HepG2 (cell line): ENCODE results near the gene USP35. TPM values are rescaled to one million over a fixed set of nuclear protein-coding genes. Genes with fewer than 3 reads are reported as not detected.

ENCODE experiments used
- ATAC-seq: fragments of 200-7000 bp; cut with Tn5 transposase; 3 replicates; pipeline ENCODE4 v1.9.1; 2020; ENCODE audit warnings: mild to moderate bottlenecking, moderate library complexity
- BruUV-seq: library from RNA; stranded (reverse); fragments of 400-500 nt; replicated peaks from 2 replicates; lab custom pipeline; 2021; lab: Mats Ljungman, UMichigan
- CTCF ChIA-PET: fragments of 300-600 bp; formaldehyde crosslinking; extraction: SDS; loops from one replicate; lab custom pipeline; 2021; ENCODE audit warnings: low total read pairs, inconsistent platforms, low intra/inter-chr PET ratio; lab: Yijun Ruan, JAX
- POLR2A ChIA-PET: fragments of 350-600 bp; sonication (Branson Sonifier 250); formaldehyde crosslinking; loops from one replicate; lab custom pipeline; 2020; ENCODE audit warnings: antibody characterized with exemption, inconsistent platforms; lab: Yijun Ruan, JAX
- DNase-seq: peaks from one replicate; pipeline ENCODE4 v3.0.0-alpha.2; 2015; ENCODE audit warnings: low spot score
- FAIRE-seq: peaks from 3 replicates; lab custom pipeline; 2011; peaks lifted over from hg19 to GRCh38; lab: Jason Lieb, UNC
- H2AFZ ChIP-seq: one replicate; pipeline ENCODE4 v1.6.1; 2011; ENCODE audit warnings: low read length, inconsistent platforms
- H3K27ac ChIP-seq: fragments of 300-600 bp; 3 replicates; pipeline ENCODE4 v1.8.0; 2011; ENCODE audit warnings: mixed run types, mild to moderate bottlenecking, mixed read lengths, low read length, inconsistent platforms; ENCODE audit not compliant: insufficient read depth; ENCODE audit errors: extremely low read length
- H3K27me3 ChIP-seq, 2 experiments: fragments of 200-600 bp in 1 of 2; 2 replicates in 1 of 2; 3 replicates in 1 of 2; pipeline versions ENCODE4 v1.6.0 to v1.8.0; 2011; ENCODE audit warnings: low read length in 2 of 2, mild to moderate bottlenecking in 2 of 2, moderate library complexity in 2 of 2, inconsistent platforms in 1 of 2; ENCODE audit not compliant: insufficient read depth in 2 of 2, control insufficient read depth in 1 of 2
- H3K36me3 ChIP-seq, 2 experiments: fragments of 200-600 bp in 1 of 2; replicated peaks in 1 of 2; 2 replicates in 1 of 2; 3 replicates in 1 of 2; pipeline versions ENCODE4 v1.5.1 to v1.8.0; 2011; ENCODE audit warnings: low read length in 2 of 2, inconsistent platforms in 1 of 2; ENCODE audit not compliant: insufficient read depth in 2 of 2, control insufficient read depth in 1 of 2
- H3K4me1 ChIP-seq: 2 replicates; pipeline ENCODE4 v1.5.1; 2012; ENCODE audit warnings: low read length, inconsistent platforms; ENCODE audit not compliant: insufficient read depth
- H3K4me2 ChIP-seq: 2 replicates; pipeline ENCODE4 v1.6.0; 2011; ENCODE audit warnings: low read depth, low read length, inconsistent platforms
- H3K4me3 ChIP-seq, 3 experiments: fragments of 200-600 bp in 1 of 3; sonication (generic), shearing (Covaris generic) in 1 of 3; replicated peaks in 1 of 3; 2 replicates each; pipeline ENCODE4 v1.5.1; 2011 to 2016; ENCODE audit warnings: low read length in 3 of 3, inconsistent platforms in 2 of 3, low read depth in 2 of 3, mild to moderate bottlenecking in 2 of 3, control low read depth in 1 of 3, mixed read lengths in 1 of 3; ENCODE audit not compliant: insufficient read depth in 1 of 3
- H3K79me2 ChIP-seq: one replicate; pipeline ENCODE4 v1.6.1; 2011; ENCODE audit warnings: low read length, inconsistent platforms; ENCODE audit not compliant: insufficient read depth
- H3K9ac ChIP-seq: 2 replicates; pipeline ENCODE4 v1.6.0; 2011; ENCODE audit warnings: mild to moderate bottlenecking, low read depth, low read length, inconsistent platforms; ENCODE audit not compliant: insufficient read depth
- H3K9me3 ChIP-seq: 2 replicates; pipeline ENCODE4 v1.5.1; 2012; ENCODE audit warnings: mild to moderate bottlenecking, low read length
- H4K20me1 ChIP-seq: 2 replicates; pipeline ENCODE4 v1.6.0; 2011; ENCODE audit warnings: inconsistent platforms, mild to moderate bottlenecking, low read length, moderate library complexity; ENCODE audit not compliant: insufficient read depth
- CC2D1A ChIP-seq: sonication (generic); formaldehyde crosslinking; IDR thresholded peaks from 2 replicates; pipeline ENCODE4 v1.8.1; 2023; ENCODE audit warnings: mild to moderate bottlenecking, missing genetic modification reagents
- E2F5 ChIP-seq: sonication (generic); formaldehyde crosslinking; conservative IDR thresholded peaks from 2 replicates; pipeline ENCODE4 v1.4.0; 2020; ENCODE audit warnings: missing genetic modification reagents
- ERF ChIP-seq: IDR thresholded peaks from 2 replicates; pipeline ENCODE4 v1.6.1; 2018; ENCODE audit warnings: missing biosample characterization, missing genetic modification reagents
- ZBTB40 ChIP-seq, 2 experiments: fragments of 450-650 bp in 1 of 2; sonication (generic) in 1 of 2; formaldehyde crosslinking in 1 of 2; IDR thresholded peaks; 2 replicates each; pipeline versions ENCODE4 v1.6.1 to v1.8.0; 2016 to 2022; ENCODE audit warnings: antibody characterized with exemption in 1 of 2, mild to moderate bottlenecking in 1 of 2, missing genetic modification reagents in 1 of 2
- ZNF720 ChIP-seq: sonication (generic); formaldehyde crosslinking; IDR thresholded peaks from 2 replicates; pipeline ENCODE4 v1.4.0; 2020; ENCODE audit warnings: missing genetic modification reagents
- ZNF780A ChIP-seq: sonication (generic); formaldehyde crosslinking; IDR thresholded peaks from 2 replicates; pipeline ENCODE4 v1.8.0; 2022; ENCODE audit warnings: mild to moderate bottlenecking, missing genetic modification reagents, moderate library complexity
- WGBS: methylation state at CpG from one replicate; pipeline ENCODE4 v1.1.6; 2017; ENCODE audit warnings: low lambda C conversion rate; 5-methylcytosine and 5-hydroxymethylcytosine counted together
- in situ Hi-C: cut with HindIII; loops from 2 replicates; pipeline ENCODE4 v1.10.0; 2017; ENCODE audit warnings: low pct_unique_long_range_greater_than_20kb; ENCODE audit not compliant: extremely low pct_ligation_motif_present
- intact Hi-C: fragments of 100-400 bp; cut with micrococcal nuclease; formaldehyde crosslinking; loops from one replicate; pipeline ENCODE4 v1.10.0; 2022; ENCODE audit not compliant: unreplicated experiment
- polyA plus RNA-seq, 8 experiments: library from polyadenylated mRNA; depleted of rRNA in 3 of 8; stranded (reverse) in 7 of 8; unstranded in 1 of 8; fragments of >200 nt; fragmentation: Illumina TruSeq in 4 of 8; extraction: Trizol in 4 of 8; gene quantifications; 2 replicates each; pipeline versions ENCODE4 v1.2.1 to v1.2.3, GENCODE V29; 2011 to 2016; ENCODE audit warnings: low read depth in 4 of 8, missing spikeins in 1 of 8, mixed read lengths in 1 of 8; ENCODE audit not compliant: insufficient read depth in 1 of 8
- total RNA-seq, 5 experiments: library from RNA; depleted of rRNA; stranded (reverse); fragments of >200 nt; fragmentation: Illumina TruSeq; extraction: Trizol; gene quantifications; 2 replicates each; pipeline ENCODE4 v1.2.3, GENCODE V29; 2016; ENCODE audit warnings: low read depth in 1 of 5

The USP35 gene
- total and polyA plus RNA-seq, 2 of the 13 experiments (the other 11 are each of a cell fraction or from before 2014, with no cell fraction given), result 4.6 to 7.7 TPM

GRCh38 chr11:78226684-78227680 lies 38.3 kb downstream of the USP35 start (continued):
- TF ChIP-seq E2F5 (no peak), ZNF720 (CRISPR knock-in tag) (no peak)
- TF ChIP-seq, all 625 proteins: peak for 0

GRCh38 chr11:78227921-78228320 lies 39.2 kb downstream of the USP35 start:
- POLR2A ChIA-PET, result interaction anchor here (0.6 to 1.5 kb wide), 3 partner anchors 88 to 190 kb away, joined by 3 to 4 read pairs (median 4); partner anchors contain the start of genes ALG8 and GAB2
- FAIRE-seq (no peak), ATAC-seq (no peak), DNase-seq (no peak)
- TF ChIP-seq ZNF780A (CRISPR knock-in tag) (no peak), ZBTB40 (IDR thresholded peaks at IDR 0.05) (no peak), ZBTB40 (CRISPR knock-in tag; IDR thresholded peaks at IDR 0.05) (no peak), CC2D1A (CRISPR knock-in tag) (no peak), ERF (CRISPR knock-in tag) (0 out of 2 replicates have a peak, but pooled peaks have one; percentile 5)
- intact Hi-C loops, result loop anchor here (1.0 kb wide), 3 partner anchors 188 to 336 kb away; no protein-coding TSS in a partner anchor
- no peaks in the 10 kb centered on the region for H3K79me2 ChIP-seq
- peaks cover 18% of the 10 kb centered on the region for H3K4me1 ChIP-seq
- H4K20me1 ChIP-seq, result no peaks in the 10 kb centered on the region
- H3K9me3 ChIP-seq, result no peaks in the 10 kb centered on the region
- 82% methylated on average over 4 of the region's 4 CpGs for WGBS
- in situ Hi-C loops, result loop anchor here (5.0 kb wide), 2 partner anchors 189 to 334 kb away; partner anchors contain the start of gene GAB2
- CTCF ChIA-PET, result interaction anchor here (1.2 to 1.7 kb wide), 2 partner anchors 205 to 336 kb away, joined by 7 to 12 read pairs; no protein-coding TSS in a partner anchor
- H3K27me3 ChIP-seq, result no peaks in the 10 kb centered on the region
- H2AFZ ChIP-seq, result no peak overlapping the region
- BruUV-seq, result no TSS peak
- H3K36me3 ChIP-seq, result peaks cover 4 to 20% of the 10 kb centered on the region in 2 experiments
- no peak overlapping the region for H3K4me3 ChIP-seq
- no peak overlapping the region for H3K27ac ChIP-seq
- no peak overlapping the region for H3K4me2 ChIP-seq
- no peak overlapping the region for H3K9ac ChIP-seq
